NCI-H1092 treated with DMSO at 0.1 percent for 48 hours (cell line): ENCODE data around the gene KIF1B.

ENCODE experiments used
- DNase-seq: peaks from one replicate; lab custom pipeline; 2025; lab: John Stamatoyannopoulos, UW

KIF1B gene

DNA sequence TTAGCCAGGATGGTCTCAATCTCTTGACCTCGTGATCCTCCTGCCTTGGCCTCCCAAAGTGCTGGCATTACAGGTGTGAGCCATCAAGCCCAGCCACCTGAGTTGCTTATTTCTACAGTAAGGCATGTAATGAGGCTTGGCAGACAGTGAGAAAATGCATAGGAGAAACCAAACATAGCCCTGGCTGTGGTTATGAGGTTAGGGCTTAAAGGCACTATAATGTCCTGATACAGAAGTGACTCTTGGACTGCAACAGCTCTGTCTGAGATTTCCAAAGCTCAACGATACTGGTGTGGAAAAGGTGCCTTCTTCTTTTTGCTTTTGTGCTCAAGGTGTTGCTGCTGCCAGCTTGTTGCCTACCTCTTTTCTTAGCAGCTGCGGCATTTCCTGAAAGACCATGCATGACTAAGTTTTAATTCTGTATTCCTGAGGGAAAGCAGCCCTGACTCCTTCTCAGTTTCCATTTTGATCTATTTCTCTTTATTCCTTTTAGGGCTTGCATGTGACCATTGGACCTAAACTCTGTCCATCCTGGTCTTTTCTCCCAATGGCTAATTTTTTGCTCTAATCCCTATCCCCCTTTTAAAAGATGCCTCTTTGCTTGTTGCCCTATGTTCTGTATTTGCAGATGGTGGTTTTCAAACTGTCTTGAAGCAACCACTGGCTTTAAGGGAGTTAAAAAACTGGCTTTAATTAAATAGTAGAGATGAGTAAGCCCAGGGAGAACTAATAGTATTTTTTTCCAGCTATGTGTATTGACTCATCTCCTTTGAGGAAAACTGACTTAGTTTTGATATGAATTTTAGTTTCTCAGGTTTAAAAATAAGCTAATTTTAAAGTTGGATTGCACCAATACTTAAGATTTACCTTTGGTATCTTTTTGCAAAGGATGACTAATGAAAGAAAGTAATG lies 70.3 kb downstream of the KIF1B start:
- no peak for DNase-seq

DNA sequence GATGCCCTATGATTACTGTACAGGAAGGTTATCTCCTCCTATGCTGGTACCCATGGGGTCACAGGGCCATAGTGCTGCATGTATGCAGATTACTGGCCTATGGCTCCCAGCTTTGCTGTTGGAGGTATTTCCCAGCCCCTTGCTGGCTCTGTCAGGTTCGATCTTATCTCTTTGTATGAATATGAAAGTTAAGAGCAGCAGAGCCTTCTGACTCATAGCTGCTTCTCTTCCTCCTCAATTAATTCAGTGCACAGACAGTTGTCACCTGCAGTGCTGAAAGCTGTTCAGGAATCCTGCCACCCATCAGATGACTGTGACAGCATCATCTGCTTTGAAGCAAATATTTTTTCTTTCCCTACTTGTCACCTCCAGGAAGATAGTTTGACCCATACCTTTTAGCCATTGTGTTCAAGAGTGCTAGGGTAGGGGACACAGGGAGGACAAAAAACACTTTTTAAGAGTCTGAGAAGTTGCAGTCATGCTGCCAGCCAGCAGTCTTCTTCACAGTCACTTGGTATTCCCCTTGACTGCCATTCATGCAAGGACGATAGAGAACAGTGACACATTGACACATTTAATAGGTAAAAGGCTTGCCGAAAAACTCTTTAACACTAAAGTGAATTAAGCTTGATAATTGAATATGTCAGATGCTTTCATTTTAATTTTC lies 73.1 kb downstream of the KIF1B start:
- no peak for DNase-seq

DNA sequence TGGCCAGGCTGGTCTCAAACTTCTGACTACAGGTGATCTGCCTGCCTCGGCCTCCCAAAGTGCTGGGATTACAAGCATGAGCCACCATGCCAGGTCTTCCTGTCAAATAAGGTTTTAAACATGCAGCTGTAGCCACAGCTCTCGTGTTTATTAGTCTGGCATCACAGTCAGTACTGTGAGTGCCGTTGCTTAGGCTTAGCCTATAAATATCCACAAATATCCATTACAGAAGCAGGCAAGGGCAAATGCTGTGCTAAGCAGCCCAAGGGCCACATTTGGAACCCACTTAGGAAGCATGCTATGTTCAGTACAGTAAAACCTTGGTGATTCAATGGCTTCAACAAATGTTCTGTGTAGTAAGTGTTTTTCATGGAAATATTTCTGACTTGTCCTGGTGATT lies 75.9 kb downstream of the KIF1B start:
- DNase-seq = no peak

DNA sequence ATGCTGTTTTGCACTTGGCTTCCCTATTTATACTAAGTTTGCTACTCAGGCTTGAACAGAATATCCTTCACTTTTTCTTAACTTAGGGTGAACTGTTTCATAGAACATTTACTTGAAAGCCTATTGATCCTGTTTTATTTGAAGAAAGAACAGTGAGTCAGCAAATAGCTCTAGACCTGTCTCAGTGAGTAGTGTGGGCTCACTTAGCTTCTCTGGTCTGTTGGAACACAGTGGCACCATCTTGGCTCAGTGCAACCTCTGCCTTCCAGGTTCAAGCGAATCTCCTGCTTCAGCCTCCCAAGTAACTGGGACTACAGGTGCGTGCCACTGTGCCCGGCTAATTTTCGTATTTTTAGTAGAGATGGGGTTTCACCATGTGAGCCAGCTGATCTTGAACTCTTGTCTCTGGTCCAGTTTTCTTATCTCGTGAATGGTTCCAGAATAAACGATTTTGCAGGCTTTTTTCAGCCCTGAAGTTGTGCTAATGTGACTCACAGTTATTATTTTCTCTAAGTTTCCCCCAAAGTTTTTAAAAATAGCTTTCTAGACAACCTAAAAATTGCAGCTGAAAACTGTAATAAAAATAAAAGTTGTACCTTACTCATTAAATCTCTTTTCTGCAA lies 76.8 kb downstream of the KIF1B start:
- no peak for DNase-seq

DNA sequence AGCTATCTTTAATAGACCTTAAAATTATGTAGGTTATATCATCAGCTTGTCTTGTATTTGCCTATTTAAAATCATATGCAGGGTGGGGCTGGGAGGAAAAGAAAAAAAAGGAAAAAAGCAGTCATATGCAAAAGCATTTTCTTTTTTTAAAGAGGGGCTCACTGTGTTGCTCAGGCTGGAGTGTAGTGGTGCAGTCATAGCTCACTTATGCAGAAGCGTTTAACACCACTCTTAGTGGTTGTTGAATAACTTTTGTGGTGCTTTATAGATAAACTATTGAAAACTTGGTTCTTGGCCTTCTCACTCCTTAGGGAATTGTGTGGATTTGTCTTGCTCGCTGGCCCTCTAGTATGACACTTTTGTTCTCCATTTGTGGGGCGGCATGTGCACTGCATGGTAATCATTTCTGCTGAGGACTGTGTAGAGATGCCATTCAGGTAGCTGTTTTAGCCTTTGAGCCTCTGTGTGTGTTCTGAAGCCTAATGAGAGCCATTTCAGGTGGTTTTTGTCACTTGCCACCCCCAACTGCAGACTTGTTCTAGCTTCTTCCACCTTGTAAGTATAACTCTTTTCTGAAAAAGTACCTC lies 77.8 kb downstream of the KIF1B start:
- no peak for DNase-seq

DNA sequence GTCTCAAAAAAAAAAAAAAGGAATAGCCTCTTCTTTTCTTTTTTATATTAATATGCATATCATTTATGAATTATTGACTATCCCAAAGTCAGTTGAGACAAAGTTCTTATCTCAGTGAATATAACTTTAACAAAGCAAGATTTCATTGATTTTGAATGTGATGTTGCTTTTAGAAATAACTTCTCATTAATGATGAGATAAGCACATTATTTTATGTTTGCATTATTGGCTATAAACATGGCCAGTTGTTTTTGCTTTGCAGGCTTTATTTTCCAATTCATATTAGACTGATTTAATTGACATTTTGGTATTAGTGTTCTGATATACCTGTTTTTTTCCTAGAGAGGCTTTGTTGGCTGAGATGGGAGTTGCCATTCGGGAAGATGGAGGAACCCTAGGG lies 81.3 kb downstream of the KIF1B start:
- DNase-seq = no peak

DNA sequence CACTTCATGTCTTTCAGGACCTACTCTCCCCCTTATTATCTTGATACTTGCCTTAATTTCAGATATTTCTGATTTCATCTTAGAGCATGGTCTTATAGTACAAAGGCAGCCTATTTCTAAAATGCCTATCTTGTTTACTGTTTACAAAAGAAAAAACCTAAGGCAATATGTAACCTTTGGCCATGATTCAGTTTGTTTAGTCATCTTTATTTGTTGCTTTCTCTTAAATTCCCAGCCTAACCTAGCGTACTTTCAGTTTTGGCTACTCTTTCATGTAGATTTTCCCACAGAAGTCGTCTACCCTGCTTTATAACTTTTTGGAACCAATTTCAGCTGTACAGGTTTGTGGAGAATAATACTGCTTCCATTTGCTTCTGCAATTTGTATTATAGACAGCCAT lies 81.8 kb downstream of the KIF1B start:
- DNase-seq = no peak

DNA sequence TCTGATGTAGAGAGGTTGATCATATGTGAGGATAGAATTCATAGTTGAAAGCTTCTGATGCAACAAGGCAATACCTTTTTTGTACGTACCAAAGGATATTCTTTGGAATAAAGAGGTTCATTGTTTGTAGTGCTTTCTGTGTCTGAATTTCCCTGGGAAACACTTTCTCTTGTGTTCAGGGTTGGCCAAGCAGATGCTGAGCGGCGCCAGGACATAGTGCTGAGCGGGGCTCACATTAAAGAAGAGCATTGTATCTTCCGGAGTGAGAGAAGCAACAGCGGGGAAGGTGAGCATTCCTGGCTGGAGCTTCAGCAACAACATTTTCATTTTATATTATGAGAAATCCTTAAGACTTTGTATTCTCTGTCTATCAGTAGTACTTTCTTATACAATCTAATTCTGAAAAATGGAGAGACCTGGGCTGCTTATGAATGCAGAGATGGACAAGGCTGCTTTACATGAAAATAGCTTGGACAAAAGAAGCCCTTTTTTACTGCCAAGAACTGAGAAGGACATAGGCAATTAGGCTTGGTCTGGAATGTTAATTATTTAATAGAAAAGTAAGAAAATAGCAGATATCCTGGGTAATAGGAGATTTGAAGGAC lies 85.2 kb downstream of the KIF1B start:
- DNase-seq = no peak

DNA sequence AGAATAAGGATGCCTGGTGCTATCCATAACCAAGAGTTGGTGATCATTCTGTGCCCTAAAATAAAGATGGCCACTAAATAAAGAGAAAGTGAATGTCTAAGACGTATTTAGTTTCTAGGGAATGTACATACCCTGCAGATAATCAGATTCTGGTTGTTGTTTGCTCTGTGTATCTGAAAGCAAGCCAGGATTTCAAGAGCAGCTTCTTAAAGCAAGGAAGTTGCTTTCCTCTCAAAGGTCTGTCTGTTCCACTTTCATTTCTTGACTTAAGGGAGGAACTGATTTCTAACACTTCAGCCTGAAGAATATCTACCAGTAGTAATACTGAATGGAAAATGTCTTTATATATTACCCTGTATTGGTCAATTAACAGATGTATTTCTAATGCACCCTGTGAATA lies 88.8 kb downstream of the KIF1B start:
- no peak for DNase-seq

DNA sequence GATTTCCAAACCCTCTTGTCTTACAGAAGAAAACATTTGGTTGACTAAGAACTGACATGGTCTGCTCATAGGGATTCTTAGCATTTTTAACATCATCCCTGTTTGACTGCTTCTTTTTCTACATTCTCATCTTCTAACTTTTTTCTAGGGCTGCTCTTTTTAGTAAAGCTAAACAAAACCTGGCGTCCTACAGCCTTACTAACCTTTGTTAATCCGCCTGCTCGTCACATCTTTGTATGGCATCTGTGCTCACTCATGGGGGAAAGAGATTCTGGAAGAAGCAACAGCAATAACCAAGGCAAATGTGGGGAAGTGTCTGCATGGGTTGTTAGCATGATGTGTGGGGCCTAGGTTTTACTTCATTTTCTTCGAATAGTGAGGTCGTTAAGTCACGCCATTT lies 92.0 kb downstream of the KIF1B start:
- no peak for DNase-seq

DNA sequence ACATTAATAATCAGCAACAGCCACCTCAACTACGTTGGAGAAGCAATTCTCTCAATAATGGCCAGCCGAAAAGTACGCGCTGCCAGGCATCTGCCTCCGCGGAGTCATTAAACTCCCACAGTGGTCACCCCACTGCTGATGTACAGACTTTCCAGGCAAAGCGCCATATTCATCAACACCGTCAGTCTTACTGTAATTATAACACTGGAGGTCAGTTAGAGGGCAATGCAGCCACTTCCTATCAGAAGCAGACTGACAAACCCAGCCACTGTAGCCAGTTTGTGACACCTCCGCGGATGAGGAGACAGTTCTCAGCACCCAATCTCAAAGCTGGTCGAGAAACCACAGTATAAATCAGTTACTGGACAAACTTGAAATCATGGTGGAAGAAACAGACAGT lies 93.9 kb downstream of the KIF1B start:
- no peak for DNase-seq

DNA sequence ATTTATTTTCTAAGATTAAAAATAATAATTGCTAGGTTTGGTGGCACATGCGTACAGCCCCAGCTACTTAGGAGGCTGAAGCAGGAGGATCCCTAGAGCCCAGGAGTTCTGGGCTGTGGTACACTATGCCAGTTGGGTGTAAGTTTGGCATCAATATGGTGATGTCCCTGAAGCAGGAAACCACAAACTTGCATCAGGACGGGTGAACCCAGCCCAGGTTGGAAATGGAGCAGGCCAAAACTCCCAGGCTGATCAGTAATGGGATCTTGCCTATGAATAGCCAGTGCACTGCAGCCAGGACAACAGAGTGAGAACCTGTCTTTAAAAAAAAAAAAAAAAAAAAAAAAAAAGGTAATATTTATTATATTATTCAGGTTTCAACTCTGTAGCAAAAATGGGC lies 96.1 kb downstream of the KIF1B start:
- DNase-seq = no peak

DNA sequence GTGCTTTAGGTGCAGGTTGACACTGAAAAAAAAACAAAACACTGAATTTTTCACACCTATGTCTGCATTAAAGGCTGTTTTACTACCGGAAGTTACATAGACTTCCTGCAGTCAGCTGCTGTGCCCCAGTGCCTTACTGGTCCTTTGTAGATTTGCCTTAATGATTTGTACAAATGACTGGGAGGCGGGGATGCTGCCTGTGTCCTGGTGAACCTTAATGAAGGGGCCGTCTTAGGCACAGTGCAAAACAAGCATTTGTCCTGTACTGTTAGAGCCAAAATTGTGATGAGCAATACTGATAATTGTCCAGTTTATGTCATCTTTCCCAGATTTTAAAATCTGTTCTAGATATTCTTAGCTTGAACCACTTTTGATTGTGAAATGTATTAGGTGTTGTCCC lies 97.6 kb downstream of the KIF1B start:
- DNase-seq = no peak

DNA sequence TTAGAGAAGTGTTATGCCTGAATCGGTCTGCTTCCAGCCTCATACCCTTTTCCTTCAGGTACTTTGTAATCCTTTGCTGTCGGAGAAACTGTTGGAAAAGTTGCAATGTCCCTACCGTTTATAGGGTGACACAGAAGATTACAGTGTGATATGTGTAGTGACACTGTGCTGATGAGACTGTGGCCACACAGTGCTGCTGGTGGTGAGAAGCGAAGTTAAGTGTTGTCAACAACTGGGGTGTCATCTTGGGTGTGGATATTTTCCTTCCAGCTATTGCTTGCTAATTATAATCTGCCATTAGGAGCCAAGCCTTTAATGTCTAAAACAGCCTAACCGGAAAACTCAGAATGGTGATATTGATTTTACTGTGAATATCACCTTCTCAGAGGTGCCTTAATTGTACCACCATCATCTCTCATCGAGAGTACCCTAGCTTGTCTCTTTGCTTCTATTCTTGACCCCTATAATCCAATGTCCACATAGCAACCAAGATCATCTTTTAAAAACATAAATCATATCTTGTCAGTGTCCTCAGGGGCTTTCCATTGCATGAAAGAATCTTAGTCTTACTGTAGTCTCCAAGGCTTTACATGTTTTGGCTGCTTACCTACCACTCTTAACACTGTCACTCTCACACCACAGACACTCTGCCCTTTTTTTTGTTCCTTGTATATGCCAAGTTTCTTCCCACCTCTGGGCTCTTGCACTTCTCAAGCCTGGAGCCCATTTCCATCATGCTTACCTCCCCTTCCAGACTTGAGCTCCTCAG lies 99.1 kb downstream of the KIF1B start:
- no peak for DNase-seq

DNA sequence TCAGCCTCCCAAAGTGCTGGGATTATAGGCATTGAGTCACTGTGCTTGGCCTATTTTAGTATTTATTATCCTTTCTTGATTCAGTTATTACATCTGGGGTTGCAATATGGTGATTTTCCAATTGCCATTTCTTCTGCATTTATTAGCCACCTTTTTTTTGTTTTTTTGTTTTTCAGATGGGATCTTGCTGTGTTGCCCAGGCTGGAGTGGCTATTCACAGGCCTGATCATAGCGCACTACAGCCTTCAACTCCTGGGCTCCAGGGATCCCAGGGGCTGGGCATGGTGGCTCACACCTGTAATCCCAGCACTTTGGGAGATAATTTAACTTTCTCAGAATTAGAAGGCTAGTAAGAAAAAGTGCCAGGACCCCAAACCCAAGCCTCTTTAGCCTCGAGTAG lies 106.4 kb downstream of the KIF1B start:
- no peak for DNase-seq

DNA sequence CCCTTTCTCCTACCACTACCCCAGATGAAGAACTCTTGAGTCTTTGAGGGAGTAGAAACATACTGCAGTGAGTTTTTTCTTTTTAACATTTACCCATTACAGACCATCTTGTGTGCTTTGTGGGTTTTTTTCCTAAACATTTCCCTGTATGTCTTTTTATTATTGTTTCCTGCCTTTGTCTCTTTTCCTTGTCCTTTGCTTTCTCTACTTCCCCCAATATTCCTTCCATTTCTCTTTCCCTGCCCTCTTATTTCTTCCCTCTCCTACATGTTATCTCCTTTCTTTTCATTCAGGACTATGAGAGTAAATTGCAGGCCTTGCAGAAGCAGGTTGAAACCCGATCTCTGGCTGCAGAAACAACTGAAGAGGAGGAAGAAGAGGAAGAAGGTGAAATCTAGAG lies 109.4 kb downstream of the KIF1B start:
- no peak for DNase-seq

DNA sequence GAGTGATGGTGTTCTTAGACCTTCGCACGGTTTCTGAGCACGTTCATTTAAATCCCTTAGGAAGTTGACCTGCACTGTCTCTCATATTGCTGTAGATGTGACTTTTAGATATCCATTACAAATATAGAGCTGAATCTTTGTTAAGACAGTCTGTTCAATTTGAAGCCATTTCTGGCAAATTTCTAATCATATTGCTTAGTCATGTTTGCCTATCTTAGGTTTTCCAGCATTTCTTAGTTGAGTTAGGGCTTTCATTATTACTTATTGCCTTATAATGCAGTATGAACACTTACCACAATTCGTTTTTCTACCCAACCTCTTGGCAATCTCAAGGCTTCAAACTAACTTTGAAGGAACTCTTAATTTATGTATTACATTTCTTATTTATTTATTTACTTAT lies 110.0 kb downstream of the KIF1B start:
- DNase-seq = no peak

DNA sequence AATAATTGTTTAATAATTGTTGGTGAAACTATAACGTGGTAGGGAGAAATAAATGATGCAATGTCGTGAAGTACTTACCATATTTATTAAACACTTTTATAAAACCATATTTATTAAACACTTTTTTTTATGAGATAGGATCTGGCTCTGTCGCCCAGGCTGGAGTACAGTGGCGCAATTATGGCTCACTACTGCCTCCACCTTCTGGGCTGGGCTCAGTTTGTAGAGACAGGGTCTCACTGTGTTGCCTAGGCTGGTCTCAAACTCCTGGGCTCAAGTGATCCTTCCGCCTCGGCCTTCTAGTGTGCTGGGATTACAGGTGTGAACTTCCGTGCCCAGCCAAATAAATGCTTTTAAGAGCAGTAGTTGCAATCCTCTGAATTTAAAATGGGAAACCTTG lies 112.5 kb downstream of the KIF1B start:
- no peak for DNase-seq

DNA sequence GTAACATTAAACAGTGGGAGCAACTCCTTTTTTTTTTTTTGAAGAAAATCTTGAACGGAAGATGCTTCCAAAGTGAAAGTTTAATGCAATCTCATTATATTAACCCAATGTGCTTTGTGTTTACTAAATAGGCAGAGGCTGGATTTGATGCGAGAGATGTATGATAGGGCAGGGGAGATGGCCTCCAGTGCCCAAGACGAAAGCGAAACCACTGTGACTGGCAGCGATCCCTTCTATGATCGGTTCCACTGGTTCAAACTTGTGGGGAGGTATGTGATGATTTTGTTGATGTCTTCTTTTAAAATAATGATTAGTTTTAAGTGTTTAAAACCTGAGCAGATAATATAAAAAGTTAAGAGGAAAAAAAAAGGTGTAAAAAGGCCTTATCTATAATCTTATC lies 114.3 kb downstream of the KIF1B start:
- no peak for DNase-seq

DNA sequence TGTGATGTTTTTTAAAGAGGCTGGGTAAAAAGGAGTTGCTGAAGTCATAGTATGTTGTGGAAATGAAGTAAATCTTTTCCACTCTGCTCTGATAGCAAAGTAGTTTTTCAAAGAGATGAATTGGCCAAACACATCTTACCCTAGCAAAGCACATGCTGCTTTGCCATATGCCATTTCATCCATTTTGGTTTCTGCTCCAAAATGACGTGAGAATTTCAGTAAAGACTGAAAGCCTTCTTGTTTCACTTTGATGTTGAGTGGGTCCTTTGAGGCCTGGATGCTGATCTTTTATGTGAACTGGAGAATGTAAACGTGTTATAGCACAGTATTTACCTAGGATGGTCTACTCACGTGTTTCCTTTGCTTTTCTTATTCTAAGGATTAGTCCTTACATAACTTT lies 115.2 kb downstream of the KIF1B start:
- DNase-seq = no peak

DNA sequence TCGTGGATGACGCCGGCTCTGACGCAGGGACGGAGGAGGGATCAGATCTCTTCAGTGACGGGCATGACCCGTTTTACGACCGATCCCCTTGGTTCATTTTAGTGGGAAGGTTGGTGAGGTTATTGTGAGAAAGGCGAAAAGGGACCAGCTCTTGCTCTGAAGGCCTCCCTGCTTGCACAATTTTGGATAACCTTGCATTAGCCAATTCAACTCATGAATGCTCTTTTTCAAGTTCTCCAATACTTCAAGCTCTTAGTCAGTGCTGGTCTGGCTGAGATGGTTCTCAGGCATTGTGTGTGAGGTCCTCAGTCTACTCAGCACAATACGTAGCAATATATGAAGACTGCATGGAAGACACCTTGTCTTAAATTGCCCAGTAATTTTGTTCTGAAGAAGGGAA lies 115.9 kb downstream of the KIF1B start:
- DNase-seq = no peak
